GM12873 (cell line): ENCODE results near the gene PUM1.

Experiments used
- CTCF ChIP-seq: IDR thresholded peaks from 2 replicates; pipeline ENCODE4 v1.5.1; 2012; ENCODE audit warnings: low read depth, mild to moderate bottlenecking, moderate library complexity, low read length, control low read depth; ENCODE audit not compliant: insufficient read depth; ENCODE audit errors: missing control alignments

The PUM1 gene

GRCh38 chr1:30930631-30931173, 134.8 kb downstream of the PUM1 start:
- no peak for TF ChIP-seq CTCF

DNA sequence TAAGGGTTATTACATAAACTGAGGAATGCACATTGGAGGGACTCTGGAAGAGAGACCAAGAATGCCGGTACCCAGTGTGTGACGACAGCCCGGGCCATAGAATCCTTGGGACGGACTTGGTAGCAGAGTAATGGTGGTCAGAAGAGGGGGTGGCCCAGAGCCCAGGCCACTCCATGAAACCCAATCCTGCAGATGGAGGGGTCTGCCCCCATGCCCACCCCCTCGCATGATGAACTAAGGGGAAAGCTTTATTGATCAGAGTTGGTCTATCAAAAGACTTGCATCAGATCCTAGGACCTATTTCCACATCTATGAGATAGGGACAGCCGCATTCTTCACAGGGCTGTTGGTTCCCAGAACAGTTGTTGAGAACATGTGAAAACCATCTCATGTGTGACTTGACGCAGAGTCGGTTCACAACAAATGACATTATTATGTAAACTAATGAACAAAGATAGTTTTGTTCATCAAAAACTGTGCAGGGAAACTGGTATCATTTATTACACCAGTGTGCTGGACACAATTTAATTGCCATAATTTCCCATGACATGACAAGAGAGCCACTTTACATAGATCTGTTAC, 135.5 kb downstream of the PUM1 start:
- TF ChIP-seq CTCF = no peak

DNA sequence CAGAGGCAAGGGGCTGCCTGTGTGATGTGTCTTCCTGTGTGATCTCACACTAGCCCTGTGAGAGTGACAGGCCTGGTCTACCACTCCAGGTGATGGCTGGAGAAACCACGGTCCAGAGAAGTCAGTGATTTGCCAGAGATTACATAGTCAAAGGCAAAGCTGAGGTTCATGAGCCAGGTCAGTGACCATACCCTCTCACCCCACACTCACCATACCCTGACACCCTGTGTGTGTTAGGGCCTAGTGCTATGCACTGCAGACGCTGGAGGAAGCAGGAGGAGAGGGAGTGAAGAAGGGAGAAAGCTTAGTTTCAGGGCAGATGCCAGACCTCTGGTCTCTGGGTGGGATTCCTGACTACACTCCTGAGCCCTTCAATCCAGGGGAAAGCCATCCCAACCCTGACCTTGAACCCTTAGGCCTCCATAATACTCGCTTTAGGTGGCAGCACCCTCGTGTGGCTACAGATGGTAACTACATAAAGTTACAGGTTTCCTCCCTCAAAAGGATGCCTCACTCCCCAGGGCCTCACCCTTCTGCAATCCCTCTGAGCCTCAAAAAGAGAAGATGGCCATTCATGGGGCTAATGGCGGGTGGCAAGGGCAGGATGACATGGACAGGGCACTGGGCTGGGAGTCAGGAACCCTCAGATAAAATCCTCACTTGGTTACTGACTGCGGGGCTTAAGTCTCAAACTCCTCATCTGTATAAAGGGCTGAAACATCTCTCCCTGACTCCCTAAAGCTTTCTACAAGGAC, 136.2 kb downstream of the PUM1 start:
- TF ChIP-seq CTCF = peak; percentile 84

DNA sequence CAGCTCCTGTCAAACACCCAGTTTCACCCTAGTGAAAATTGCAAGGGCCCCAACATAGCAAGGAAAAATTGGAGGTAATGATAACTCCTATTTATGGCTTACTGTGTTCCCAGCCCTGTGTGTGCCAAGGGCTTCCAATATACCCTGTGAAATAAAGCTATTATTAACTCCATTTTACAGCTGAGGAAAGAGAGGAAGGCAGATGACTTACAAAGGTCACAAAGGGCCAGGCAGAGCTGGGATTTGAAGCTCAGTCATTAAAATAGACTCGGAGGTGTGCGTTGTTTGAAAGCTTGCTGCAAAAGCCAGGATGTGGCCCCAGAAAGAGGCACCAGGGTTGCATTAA, 136.8 kb downstream of the PUM1 start:
- TF ChIP-seq CTCF = no peak

- TF ChIP-seq CTCF = no peak
These were observed 137.3 kb downstream of the PUM1 start for GRCh38 chr1:30928171-30928570.

GRCh38 chr1:30927448-30927847, 138.1 kb downstream of the PUM1 start:
- TF ChIP-seq CTCF = no peak

DNA sequence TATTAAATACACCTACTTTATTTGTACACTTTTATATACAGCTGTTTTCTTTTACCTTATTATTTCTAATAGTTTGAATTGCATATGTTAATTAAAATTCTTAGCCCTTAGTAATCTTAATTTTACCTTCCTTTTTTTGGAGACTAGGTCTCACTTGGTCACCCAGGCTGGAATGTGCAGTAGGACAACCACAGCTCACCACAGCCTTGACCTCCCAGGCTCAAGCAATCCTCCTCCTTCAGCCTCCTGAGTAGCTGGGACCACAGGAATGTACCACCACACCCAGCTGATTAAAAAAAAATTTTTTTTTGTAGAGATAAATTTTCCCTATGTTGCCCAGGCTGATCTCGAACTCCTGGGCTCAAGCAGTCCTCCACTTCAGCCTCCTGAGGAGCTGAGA, 141.9 kb downstream of the PUM1 start:
- TF ChIP-seq CTCF = no peak
